OCI-LY3 (cell line): ENCODE data around the gene TDP2.
A peak's percentile ranks its signal among the peaks of the same experiment; 100 is the strongest.
"Not testable (repeated sequence)": the region's sequence is repeated elsewhere in the genome, so short reads cannot be mapped to it uniquely, and the experiment has no call there.

Experiments used
- CTCF ChIP-seq: fragments of 200-600, 300-600 bp; sonication (generic); IDR thresholded peaks from 2 replicates; pipeline ENCODE4 v1.5.1; 2014; ENCODE audit warnings: antibody characterized with exemption, low read length, low read depth
- EZH2phosphoT487 ChIP-seq: fragments of 200-600 bp; shearing (Covaris generic); IDR thresholded peaks from 2 replicates; pipeline ENCODE4 v1.6.1; 2018; ENCODE audit warnings: antibody characterized with exemption, mixed run types, low read depth

- peak; percentile 48 for TF ChIP-seq CTCF
- not testable (repeated sequence) for TF ChIP-seq EZH2phosphoT487
Measured at GRCh38 chr6:24695635-24696034, 28.9 kb upstream of the TDP2 start.
